Caco-2 (cell line): ENCODE measurements around the gene SORCS2. TPM values are rescaled to one million over a fixed set of nuclear protein-coding genes. Genes with fewer than 3 reads are reported as not detected.

Experiments
- BruUV-seq: library from RNA; stranded (reverse); fragments of 400-500 nt; replicated peaks from 2 replicates; lab custom pipeline; 2021; lab: Mats Ljungman, UMichigan
- CTCF ChIA-PET: fragments of 300-600 bp; sonication (Branson Sonifier 250); formaldehyde crosslinking; loops from one replicate; lab custom pipeline; 2022; ENCODE audit warnings: antibody characterized with exemption; lab: Charles Lee
- POLR2A ChIA-PET: fragments of 300-600 bp; sonication (Branson Sonifier 250); formaldehyde crosslinking; loops from one replicate; lab custom pipeline; 2022; ENCODE audit warnings: antibody characterized with exemption; lab: Charles Lee
- DNase-seq, 2 experiments: peaks; one replicate each; pipeline versions ENCODE4 v3.0.0 to v3.0.0-alpha.2; 2020 to 2022
- H3K27me3 ChIP-seq: replicated peaks from 2 replicates; pipeline ENCODE4 v1.6.0; 2011; ENCODE audit warnings: low read length; ENCODE audit not compliant: control insufficient read depth, insufficient read depth
- H3K36me3 ChIP-seq: 2 replicates; pipeline ENCODE4 v1.5.1; 2011; ENCODE audit warnings: low read length; ENCODE audit not compliant: control insufficient read depth, insufficient read depth
- H3K4me1 ChIP-seq: fragments of 250-450 bp; sonication (Bioruptor Pico); 2 replicates; pipeline ENCODE4 v1.5.1; 2020; ENCODE audit warnings: mild to moderate bottlenecking
- H3K4me3 ChIP-seq: 2 replicates; pipeline ENCODE4 v1.5.1; 2011; ENCODE audit warnings: low read depth, mild to moderate bottlenecking, control low read depth, low read length
- H3K9me3 ChIP-seq: fragments of 250-450 bp; sonication (Bioruptor Pico); 2 replicates; pipeline ENCODE4 v1.5.1; 2020; ENCODE audit warnings: mild to moderate bottlenecking, moderate library complexity
- H3K27ac Mint-ChIP-seq: one replicate; pipeline ENCODE4 v1.8.0; 2022; ENCODE audit warnings: mixed read lengths; ENCODE audit not compliant: unreplicated experiment
- H3K27me3 Mint-ChIP-seq: one replicate; pipeline ENCODE4 v1.8.0; 2022; ENCODE audit warnings: mixed read lengths; ENCODE audit not compliant: insufficient read depth, unreplicated experiment
- H3K36me3 Mint-ChIP-seq: one replicate; pipeline ENCODE4 v1.8.0; 2022; ENCODE audit warnings: mild to moderate bottlenecking, mixed read lengths; ENCODE audit not compliant: insufficient read depth, unreplicated experiment
- H3K4me1 Mint-ChIP-seq: one replicate; pipeline ENCODE4 v1.8.0; 2022; ENCODE audit warnings: low read depth, mixed read lengths; ENCODE audit not compliant: unreplicated experiment
- H3K4me3 Mint-ChIP-seq: one replicate; pipeline ENCODE4 v1.8.0; 2022; ENCODE audit warnings: mild to moderate bottlenecking, moderate library complexity, mixed read lengths; ENCODE audit not compliant: unreplicated experiment
- H3K9me3 Mint-ChIP-seq: one replicate; pipeline ENCODE4 v1.8.0; 2022; ENCODE audit warnings: mixed read lengths; ENCODE audit not compliant: unreplicated experiment
- CTCF ChIP-seq, 2 experiments: fragments of 200-600 bp in 1 of 2; IDR thresholded peaks; 1 replicate in 1 of 2; 2 replicates in 1 of 2; pipeline versions ENCODE4 v1.5.1 to v1.8.0; 2011 to 2022; ENCODE audit warnings: antibody characterized with exemption in 1 of 2, control low read depth in 1 of 2, inconsistent platforms in 1 of 2, low read depth in 1 of 2, low read length in 1 of 2, mild to moderate bottlenecking in 1 of 2, moderate library complexity in 1 of 2; ENCODE audit not compliant: insufficient read depth in 1 of 2, severe bottlenecking in 1 of 2, unreplicated experiment in 1 of 2
- intact Hi-C: fragments of 100-400 bp; cut with micrococcal nuclease; formaldehyde crosslinking; loops from one replicate; pipeline ENCODE4 v1.10.0; 2022; ENCODE audit not compliant: unreplicated experiment
- total RNA-seq: library from RNA; stranded (reverse); gene quantifications from 2 replicates; pipeline ENCODE4 v1.2.3, GENCODE V29; 2022

The SORCS2 gene
- total RNA-seq, 1 experiment from 2014 or later = 1.6 TPM

- DNase-seq = no peak
- Histone ChIP-seq H3K4me1 (peaks cover 11% of the 10 kb centered on the region; the same call in 1 of the 2 replicates), H3K4me3 (no peak overlapping the region), H3K27me3 (no peaks in the 10 kb centered on the region), H3K36me3 (no peaks in the 10 kb centered on the region), H3K9me3 (no peaks in the 10 kb centered on the region)
- intact Hi-C loops = no loop called here
- H3K27me3 Mint-ChIP-seq = no peaks in the 10 kb centered on the region
- TF ChIP-seq CTCF (IDR thresholded peaks at IDR 0.05; ENCODE audit: insufficient read depth in 1 of 2, low read depth in 1 of 2, low read length in 1 of 2, severe bottlenecking in 1 of 2, unreplicated experiment in 1 of 2) = no peak
- BruUV-seq = no TSS peak
- POLR2A ChIA-PET = no interaction called here
- CTCF ChIA-PET = interaction anchor here (0.6 to 1.0 kb wide), 2 partner anchors 173 to 327 kb away, joined by 3 to 5 read pairs; no protein-coding TSS in a partner anchor
- H3K4me1 Mint-ChIP-seq = no peaks in the 10 kb centered on the region
- H3K9me3 Mint-ChIP-seq = no peaks in the 10 kb centered on the region
- no peaks in the 10 kb centered on the region for H3K36me3 Mint-ChIP-seq
- H3K4me3 Mint-ChIP-seq = no peak overlapping the region
- H3K27ac Mint-ChIP-seq = peak overlapping the region; percentile 69
Observed at GRCh38 chr4:7650606-7651385, 458.5 kb downstream of the SORCS2 start.

GRCh38 chr4:7651461-7651921 lies 459.2 kb downstream of the SORCS2 start:
- no peaks in the 10 kb centered on the region for H3K27me3 ChIP-seq
- DNase-seq = peak in 1 of 2 experiments; percentile 73
- H3K9me3 Mint-ChIP-seq = no peaks in the 10 kb centered on the region
- H3K27ac Mint-ChIP-seq = peak overlapping the region; percentile 69
- no peak overlapping the region for H3K4me3 Mint-ChIP-seq
- no peak overlapping the region for H3K4me3 ChIP-seq
- peaks cover 11% of the 10 kb centered on the region; the same call in 1 of the 2 replicates for H3K4me1 ChIP-seq
- CTCF ChIA-PET = no interaction called here
- H3K4me1 Mint-ChIP-seq = no peaks in the 10 kb centered on the region
- H3K27me3 Mint-ChIP-seq = no peaks in the 10 kb centered on the region
- no TSS peak for BruUV-seq
- no peaks in the 10 kb centered on the region for H3K36me3 Mint-ChIP-seq
- no peaks in the 10 kb centered on the region for H3K9me3 ChIP-seq
- POLR2A ChIA-PET = no interaction called here
- TF ChIP-seq CTCF (IDR thresholded peaks at IDR 0.05; ENCODE audit: insufficient read depth in 1 of 2, low read depth in 1 of 2, low read length in 1 of 2, severe bottlenecking in 1 of 2, unreplicated experiment in 1 of 2) = no peak
- no peaks in the 10 kb centered on the region for H3K36me3 ChIP-seq
- intact Hi-C loops = no loop called here

GRCh38 chr4:7652006-7652405 lies 459.7 kb downstream of the SORCS2 start:
- intact Hi-C loops = no loop called here
- ChIA-PET POLR2A (no interaction called here), CTCF (no interaction called here)
- Histone ChIP-seq H3K27me3 (no peaks in the 10 kb centered on the region), H3K36me3 (no peaks in the 10 kb centered on the region), H3K4me3 (no peak overlapping the region), H3K4me1 (peaks cover 11% of the 10 kb centered on the region; the same call in 1 of the 2 replicates), H3K9me3 (no peaks in the 10 kb centered on the region)
- Mint-ChIP-seq H3K4me3 (no peak overlapping the region), H3K4me1 (no peaks in the 10 kb centered on the region), H3K9me3 (no peaks in the 10 kb centered on the region), H3K27ac (peak overlapping the region; percentile 69), H3K36me3 (no peaks in the 10 kb centered on the region), H3K27me3 (no peaks in the 10 kb centered on the region)
- DNase-seq = no peak
- no TSS peak for BruUV-seq
- no peak for TF ChIP-seq CTCF (IDR thresholded peaks at IDR 0.05; ENCODE audit: insufficient read depth in 1 of 2, low read depth in 1 of 2, low read length in 1 of 2, severe bottlenecking in 1 of 2, unreplicated experiment in 1 of 2)
